ENCODE data around the gene SKI. TPM values are rescaled to one million over a fixed set of nuclear protein-coding genes. Genes with fewer than 3 reads are reported as not detected.

Gene SKI
- total RNA-seq, 1 donor from 2014 or later: 53.8 TPM

GRCh38 chr1:2266301-2266975 is 38.3 kb downstream of the SKI start:
- TF ChIP-seq CTCF (IDR thresholded peaks at IDR 0.05) (no peak), POLR2A (IDR thresholded peaks at IDR 0.05) (no peak), POLR2AphosphoS5 (IDR thresholded peaks at IDR 0.05; ENCODE audit: insufficient read depth in 1 of 2, low read depth in 1 of 2) (no peak)
- Histone ChIP-seq H3K36me3 (no peaks in the 10 kb centered on the region), H3K27ac (no peak overlapping the region), H3K9me3 (no peaks in the 10 kb centered on the region), H3K4me1 (peaks cover 76% of the 10 kb centered on the region), H3K27me3 (no peaks in the 10 kb centered on the region), H3K4me3 (no peak overlapping the region)
- no peak for DNase-seq (ENCODE audit: extremely low spot score in 2 of 2)
- intact Hi-C loops (cut with DNase I): no loop called here

GRCh38 chr1:2267051-2267830 is 39.1 kb downstream of the SKI start:
- peaks cover 82% of the 10 kb centered on the region for H3K4me1 ChIP-seq
- DNase-seq (ENCODE audit: extremely low spot score in 2 of 2): no peak
- H3K9me3 ChIP-seq: no peaks in the 10 kb centered on the region
- intact Hi-C loops (cut with DNase I): no loop called here
- no peak overlapping the region for H3K4me3 ChIP-seq
- no peaks in the 10 kb centered on the region for H3K27me3 ChIP-seq
- no peak overlapping the region for H3K27ac ChIP-seq
- H3K36me3 ChIP-seq: no peaks in the 10 kb centered on the region
- no peak for TF ChIP-seq POLR2A (IDR thresholded peaks at IDR 0.05)
- no peak for TF ChIP-seq POLR2AphosphoS5 (IDR thresholded peaks at IDR 0.05; ENCODE audit: insufficient read depth in 1 of 2, low read depth in 1 of 2)
- no peak for TF ChIP-seq CTCF (IDR thresholded peaks at IDR 0.05)

GRCh38 chr1:2267862-2268261 is 39.7 kb downstream of the SKI start:
- H3K27me3 ChIP-seq: no peaks in the 10 kb centered on the region
- H3K4me1 ChIP-seq: peaks cover 88% of the 10 kb centered on the region
- no peak for TF ChIP-seq POLR2AphosphoS5 (IDR thresholded peaks at IDR 0.05; ENCODE audit: insufficient read depth in 1 of 2, low read depth in 1 of 2)
- TF ChIP-seq CTCF (IDR thresholded peaks at IDR 0.05): no peak
- no peak for TF ChIP-seq POLR2A (IDR thresholded peaks at IDR 0.05)
- H3K36me3 ChIP-seq: no peaks in the 10 kb centered on the region
- intact Hi-C loops (cut with DNase I): no loop called here
- no peaks in the 10 kb centered on the region for H3K9me3 ChIP-seq
- DNase-seq (ENCODE audit: extremely low spot score in 2 of 2): no peak
- no peak overlapping the region for H3K4me3 ChIP-seq
- no peak overlapping the region for H3K27ac ChIP-seq

GRCh38 chr1:2268285-2269056 is 40.4 kb downstream of the SKI start:
- no peak for TF ChIP-seq CTCF (IDR thresholded peaks at IDR 0.05)
- no peak for TF ChIP-seq POLR2AphosphoS5 (IDR thresholded peaks at IDR 0.05; ENCODE audit: insufficient read depth in 1 of 2, low read depth in 1 of 2)
- TF ChIP-seq POLR2A (IDR thresholded peaks at IDR 0.05): no peak
- Histone ChIP-seq H3K36me3 (no peaks in the 10 kb centered on the region), H3K27ac (no peak overlapping the region), H3K9me3 (no peaks in the 10 kb centered on the region), H3K4me3 (no peak overlapping the region), H3K27me3 (no peaks in the 10 kb centered on the region), H3K4me1 (peaks cover 94% of the 10 kb centered on the region)
- intact Hi-C loops (cut with DNase I): no loop called here
- DNase-seq (ENCODE audit: extremely low spot score in 2 of 2): no peak
